Nephron (organoid): ENCODE results near the gene PRKAG2.
"Not testable (repeated sequence)": the region's sequence is repeated elsewhere in the genome, so short reads cannot be mapped to it uniquely, and the experiment has no call there.

Experiments
- H3K27ac Mint-ChIP-seq, 3 experiments: 2 replicates each; pipeline ENCODE4 v1.8.0; 2020; ENCODE audit warnings: mixed read lengths in 3 of 3, mild to moderate bottlenecking in 2 of 3, moderate library complexity in 1 of 3
- H3K27me3 Mint-ChIP-seq: 2 replicates; pipeline ENCODE4 v1.8.0; 2021; ENCODE audit warnings: low read depth, mild to moderate bottlenecking, moderate library complexity, mixed read lengths
- H3K36me3 Mint-ChIP-seq: 2 replicates; pipeline ENCODE4 v1.8.0; 2020; ENCODE audit warnings: low read depth, mixed read lengths
- H3K4me1 Mint-ChIP-seq: 2 replicates; pipeline ENCODE4 v1.8.0; 2020; ENCODE audit warnings: mixed read lengths
- H3K4me3 Mint-ChIP-seq, 3 experiments: 2 replicates each; pipeline ENCODE4 v1.8.0; 2020; ENCODE audit warnings: mild to moderate bottlenecking in 3 of 3, mixed read lengths in 3 of 3, moderate library complexity in 2 of 3
- H3K9me3 Mint-ChIP-seq: 2 replicates; pipeline ENCODE4 v1.8.0; 2020; ENCODE audit warnings: mixed read lengths
- TF ChIP-seq, protein P1 (sequence below), 3 experiments: fragments of 200-600 bp; sonication (generic); IDR thresholded peaks; one replicate each; pipeline ENCODE4 v1.5.0; 2021; ENCODE audit warnings: antibody characterized with exemption in 3 of 3; ENCODE audit not compliant: unreplicated experiment in 3 of 3

Gene PRKAG2

DNA sequence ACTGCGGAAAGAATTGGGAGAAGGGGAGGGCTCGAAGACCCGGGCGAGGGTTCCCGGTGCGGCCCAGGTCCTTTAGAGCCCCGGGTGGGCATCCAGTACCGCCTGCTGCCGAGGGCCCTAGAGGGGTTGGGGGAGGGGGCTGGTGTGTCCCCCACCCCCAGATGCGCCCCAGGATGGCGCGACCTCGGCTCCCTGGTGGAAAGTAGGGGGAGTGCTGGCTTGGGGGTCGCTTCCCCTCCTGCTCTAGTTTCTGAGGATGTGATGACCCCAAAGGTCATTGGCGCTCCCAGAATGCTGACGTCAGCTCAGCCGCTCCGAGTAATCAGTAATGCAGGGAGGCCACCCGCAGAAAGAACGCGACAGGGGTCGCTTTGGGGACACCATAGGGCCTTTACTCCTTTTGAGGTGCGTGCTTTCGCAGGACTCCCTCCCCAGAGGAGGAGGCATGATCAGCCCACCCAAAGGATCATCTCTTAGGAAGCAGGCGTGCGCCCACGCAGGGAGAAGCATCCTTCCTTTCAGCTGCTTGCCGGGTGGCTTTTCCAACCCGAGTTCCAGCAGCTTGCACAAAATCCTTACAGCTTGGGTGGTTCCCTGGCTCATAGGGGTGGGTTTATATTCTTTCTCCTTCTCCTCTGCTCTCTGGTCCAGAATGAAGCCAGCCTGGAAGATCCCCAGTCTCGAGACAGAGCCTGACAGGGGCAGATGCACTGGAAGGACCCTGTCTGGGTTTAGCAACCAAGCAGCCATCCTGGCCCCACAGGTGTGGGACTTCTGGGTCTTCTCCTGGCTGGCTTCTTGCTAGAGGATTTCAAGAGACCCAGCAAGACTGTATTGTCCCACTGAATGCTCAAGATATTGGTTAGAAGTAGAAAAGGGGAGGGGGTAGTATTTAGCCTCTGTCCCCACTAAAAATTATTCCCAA, 1.3 kb upstream of the PRKAG2 start:
- peaks cover 60% of the 10 kb centered on the region for H3K27me3 Mint-ChIP-seq

DNA sequence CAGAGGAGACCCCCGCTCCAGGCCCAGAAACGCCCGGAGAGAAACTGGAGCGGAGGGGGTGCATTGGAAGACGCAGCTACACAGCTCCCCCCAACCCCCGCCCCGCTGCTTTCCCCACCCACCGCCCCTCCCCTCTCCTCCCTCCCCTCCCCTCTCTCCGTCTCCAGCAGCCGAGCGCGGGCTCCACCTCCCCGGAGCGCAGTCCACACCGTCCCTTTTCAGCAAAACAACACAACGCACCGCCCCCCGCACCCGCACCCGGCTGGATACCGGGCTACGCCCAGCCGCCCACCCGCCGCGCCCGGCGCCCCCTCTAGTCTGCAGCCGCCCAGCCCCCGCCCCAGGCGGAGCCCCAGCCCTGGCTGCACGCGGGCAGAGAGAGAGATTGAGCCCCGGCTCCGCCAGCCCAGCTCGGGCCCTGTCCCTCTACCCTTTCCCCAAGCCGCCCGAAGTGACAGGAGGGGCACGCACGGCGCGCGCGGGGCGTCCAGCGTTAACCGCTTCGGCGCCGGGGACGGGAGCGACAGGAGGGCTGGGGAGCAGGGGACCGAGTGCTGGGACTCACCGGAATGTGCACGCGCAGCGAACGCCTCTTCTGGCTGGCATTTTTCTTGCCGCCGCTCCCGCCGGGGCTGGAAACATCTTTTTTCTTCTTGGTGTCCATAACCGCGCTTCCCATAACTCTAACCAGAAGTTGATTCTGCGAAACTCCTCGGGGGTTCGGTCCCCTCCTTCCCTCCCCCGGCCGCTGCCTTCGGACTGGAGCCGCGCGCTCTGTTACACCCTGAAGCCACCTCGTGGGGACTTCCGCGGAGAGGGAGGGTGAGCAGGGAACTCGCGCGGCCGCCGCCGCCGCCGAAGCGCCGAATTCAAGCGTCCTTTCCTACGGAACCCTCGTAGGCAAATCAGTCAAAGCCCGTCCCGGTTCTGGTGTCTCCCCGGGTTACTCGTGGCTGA, 695 bp downstream of the PRKAG2 start:
- TF ChIP-seq, protein P1, sequence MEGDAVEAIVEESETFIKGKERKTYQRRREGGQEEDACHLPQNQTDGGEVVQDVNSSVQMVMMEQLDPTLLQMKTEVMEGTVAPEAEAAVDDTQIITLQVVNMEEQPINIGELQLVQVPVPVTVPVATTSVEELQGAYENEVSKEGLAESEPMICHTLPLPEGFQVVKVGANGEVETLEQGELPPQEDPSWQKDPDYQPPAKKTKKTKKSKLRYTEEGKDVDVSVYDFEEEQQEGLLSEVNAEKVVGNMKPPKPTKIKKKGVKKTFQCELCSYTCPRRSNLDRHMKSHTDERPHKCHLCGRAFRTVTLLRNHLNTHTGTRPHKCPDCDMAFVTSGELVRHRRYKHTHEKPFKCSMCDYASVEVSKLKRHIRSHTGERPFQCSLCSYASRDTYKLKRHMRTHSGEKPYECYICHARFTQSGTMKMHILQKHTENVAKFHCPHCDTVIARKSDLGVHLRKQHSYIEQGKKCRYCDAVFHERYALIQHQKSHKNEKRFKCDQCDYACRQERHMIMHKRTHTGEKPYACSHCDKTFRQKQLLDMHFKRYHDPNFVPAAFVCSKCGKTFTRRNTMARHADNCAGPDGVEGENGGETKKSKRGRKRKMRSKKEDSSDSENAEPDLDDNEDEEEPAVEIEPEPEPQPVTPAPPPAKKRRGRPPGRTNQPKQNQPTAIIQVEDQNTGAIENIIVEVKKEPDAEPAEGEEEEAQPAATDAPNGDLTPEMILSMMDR (IDR thresholded peaks at IDR 0.05; ENCODE audit: unreplicated experiment in 3 of 3) = no peak
- Mint-ChIP-seq H3K4me1 (no peaks in the 10 kb centered on the region), H3K9me3 (no peaks in the 10 kb centered on the region), H3K4me3 (peak overlapping the region; percentile 87 to 94 (median 93)), H3K27me3 (peaks cover 46% of the 10 kb centered on the region), H3K27ac (peak overlapping the region in 2 of 3 experiments; percentile 56 to 85), H3K36me3 (no peaks in the 10 kb centered on the region)

More for the DNA sequence above, 1.3 kb upstream of the PRKAG2 start:
- Mint-ChIP-seq H3K4me3 (peak overlapping the region; percentile 74 to 76 (median 75)), H3K4me1 (no peaks in the 10 kb centered on the region), H3K36me3 (no peaks in the 10 kb centered on the region), H3K9me3 (no peaks in the 10 kb centered on the region), H3K27ac (no peak overlapping the region)
- TF ChIP-seq, protein P1 (IDR thresholded peaks at IDR 0.05; ENCODE audit: unreplicated experiment in 3 of 3) = no peak

DNA sequence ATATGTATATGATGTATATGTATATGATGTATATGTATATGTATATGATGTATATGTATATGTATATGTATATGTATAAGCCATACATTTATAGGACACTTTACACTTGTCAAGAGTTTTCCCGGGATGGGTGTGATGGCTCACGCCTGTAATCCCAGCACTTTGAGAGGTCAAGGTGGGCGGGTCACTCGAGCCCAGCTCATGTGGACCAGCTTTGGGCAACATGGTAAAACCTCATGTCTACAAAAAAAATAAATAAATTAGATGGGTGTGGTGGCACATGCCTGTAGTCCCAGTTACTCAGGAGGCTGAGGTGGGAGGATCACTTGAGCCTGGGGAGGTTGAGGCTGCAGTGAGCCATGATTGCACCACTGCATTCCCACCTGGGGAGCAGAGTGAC, 2.4 kb downstream of the PRKAG2 start:
- peaks cover 42% of the 10 kb centered on the region for H3K27me3 Mint-ChIP-seq
- H3K27ac Mint-ChIP-seq, H3K9me3 Mint-ChIP-seq, H3K36me3 Mint-ChIP-seq, H3K4me1 Mint-ChIP-seq: not testable (repeated sequence)
- H3K4me3 Mint-ChIP-seq = peak overlapping the region; percentile 87 to 94 (median 93)

- no peaks in the 10 kb centered on the region for H3K9me3 Mint-ChIP-seq
- no peaks in the 10 kb centered on the region for H3K36me3 Mint-ChIP-seq
- H3K27ac Mint-ChIP-seq = no peak overlapping the region
- H3K4me1 Mint-ChIP-seq = peaks cover 5% of the 10 kb centered on the region
- no peak overlapping the region for H3K4me3 Mint-ChIP-seq
- peaks cover 33% of the 10 kb centered on the region for H3K27me3 Mint-ChIP-seq
- TF ChIP-seq, protein P1 (IDR thresholded peaks at IDR 0.05; ENCODE audit: unreplicated experiment in 3 of 3) = no peak
Observed at GRCh38 chr7:151873402-151873965, 3.4 kb downstream of the PRKAG2 start.

- H3K27me3 Mint-ChIP-seq = peaks cover 27% of the 10 kb centered on the region
- peaks cover 10% of the 10 kb centered on the region for H3K4me1 Mint-ChIP-seq
- no peaks in the 10 kb centered on the region for H3K9me3 Mint-ChIP-seq
- no peak overlapping the region for H3K4me3 Mint-ChIP-seq
- H3K27ac Mint-ChIP-seq = no peak overlapping the region
- no peaks in the 10 kb centered on the region for H3K36me3 Mint-ChIP-seq
- TF ChIP-seq, protein P1 (IDR thresholded peaks at IDR 0.05; ENCODE audit: unreplicated experiment in 3 of 3) = no peak
Observed at GRCh38 chr7:151872531-151873401, 4.1 kb downstream of the PRKAG2 start.
